Transverse colon (tissue), 4 donors: ENCODE results near the gene CRYGN. TPM values are rescaled to one million over a fixed set of nuclear protein-coding genes. Genes with fewer than 3 reads are reported as not detected.

Source experiments
- DNase-seq: peaks from one replicate; pipeline ENCODE4 v3.0.0-alpha.2; 2019
- H3K27ac ChIP-seq, 4 donors: fragments of 200-600 bp; sonication (generic); 2 replicates each; pipeline ENCODE4 v1.5.1; 2016 to 2018; ENCODE audit warnings: inconsistent platforms in 4 of 4
- H3K27me3 ChIP-seq: fragments of 200-600 bp; sonication (generic); 2 replicates; pipeline ENCODE4 v1.5.1; 2017; ENCODE audit warnings: inconsistent platforms
- H3K36me3 ChIP-seq, 4 donors: fragments of 200-600 bp; sonication (generic); 2 replicates each; pipeline ENCODE4 v1.5.1; 2017 to 2019; ENCODE audit warnings: inconsistent platforms in 4 of 4
- H3K4me1 ChIP-seq, 4 donors: fragments of 200-600 bp; sonication (generic); 2 replicates each; pipeline ENCODE4 v1.5.1; 2017 to 2020; ENCODE audit warnings: inconsistent platforms in 4 of 4
- H3K4me3 ChIP-seq, 4 donors: fragments of 200-600 bp; sonication (generic); 1 replicate in 1 of 4; 2 replicates in 3 of 4; pipeline versions ENCODE4 v1.5.1 to v1.6.1; 2017 to 2019; ENCODE audit warnings: inconsistent platforms in 4 of 4
- H3K9me3 ChIP-seq, 2 donors: fragments of 200-600 bp; sonication (generic); 2 replicates each; pipeline ENCODE4 v1.5.1; 2017 to 2019; ENCODE audit warnings: inconsistent platforms in 2 of 2
- CTCF ChIP-seq, 5 experiments: fragments of 200-600 bp in 3 of 5; fragments of 450-650 bp in 2 of 5; sonication (generic) in 3 of 5; IDR thresholded peaks; 1 replicate in 2 of 5; 2 replicates in 3 of 5; pipeline ENCODE4 v1.5.1; 2016 to 2017; ENCODE audit warnings: antibody characterized with exemption in 5 of 5, inconsistent platforms in 3 of 5, mild to moderate bottlenecking in 2 of 5, moderate library complexity in 1 of 5
- EP300 ChIP-seq: sonication (generic); formaldehyde crosslinking; IDR thresholded peaks from one replicate; pipeline ENCODE4 v1.6.1; 2017; ENCODE audit warnings: antibody characterized with exemption, low read depth
- POLR2A ChIP-seq: fragments of 450-650 bp; IDR thresholded peaks from one replicate; pipeline ENCODE4 v1.6.1; 2016; ENCODE audit warnings: antibody characterized with exemption, mild to moderate bottlenecking, moderate library complexity
- POLR2AphosphoS5 ChIP-seq, 3 donors: sonication (generic); formaldehyde crosslinking; IDR thresholded peaks; one replicate each; pipeline ENCODE4 v1.6.1; 2016; ENCODE audit warnings: antibody characterized with exemption in 3 of 3
- WGBS, 2 donors: methylation state at CpG; one replicate each; pipeline ENCODE4 v1.1.5; 2018; ENCODE audit warnings: low coverage in 1 of 2; 5-methylcytosine and 5-hydroxymethylcytosine counted together
- in situ Hi-C, 4 donors: fragments of 200-750 bp; cut with MboI; loops; one replicate each; pipeline versions ENCODE4 v1.15.0 to v1.15.1; 2017; ENCODE audit warnings: low sequenced_read_pairs in 3 of 4, low pct_ligation_motif_present in 1 of 4, low pct_unique_long_range_greater_than_20kb in 1 of 4
- intact Hi-C: fragments of 100-400 bp; cut with DNase I; formaldehyde crosslinking; loops from one replicate; pipeline ENCODE4 v1.15.1; 2023; ENCODE audit warnings: low total_unique reads
- total RNA-seq, 4 donors: library from RNA; depleted of rRNA; stranded (reverse); fragments of >200 nt; gene quantifications; one replicate each; pipeline ENCODE4 v1.1.0, GENCODE V29; 2016

Gene CRYGN
- total RNA-seq, 4 donors from 2014 or later = not detected

- no peaks in the 10 kb centered on the region for H3K9me3 ChIP-seq
- TF ChIP-seq POLR2AphosphoS5 (IDR thresholded peaks at IDR 0.05) (no peak), EP300 (no peak), CTCF (IDR thresholded peaks at IDR 0.05) (no peak), POLR2A (no peak)
- peaks cover 0 to 18% (median 9%) of the 10 kb centered on the region in 4 donors for H3K4me1 ChIP-seq
- H3K4me3 ChIP-seq = no peak overlapping the region
- intact Hi-C loops = no loop called here
- no peak overlapping the region for H3K27ac ChIP-seq
- WGBS, 2 donors = 68% methylated on average over 12 of the region's 14 CpGs; no CpG with 5 or more reads in 1 of the 2 donors
- H3K27me3 ChIP-seq = no peaks in the 10 kb centered on the region
- H3K36me3 ChIP-seq = no peaks in the 10 kb centered on the region
- no peak for DNase-seq
- in situ Hi-C loops = no loop called here
Observed at GRCh38 chr7:151432658-151433521, 7.1 kb downstream of the CRYGN start.

DNA sequence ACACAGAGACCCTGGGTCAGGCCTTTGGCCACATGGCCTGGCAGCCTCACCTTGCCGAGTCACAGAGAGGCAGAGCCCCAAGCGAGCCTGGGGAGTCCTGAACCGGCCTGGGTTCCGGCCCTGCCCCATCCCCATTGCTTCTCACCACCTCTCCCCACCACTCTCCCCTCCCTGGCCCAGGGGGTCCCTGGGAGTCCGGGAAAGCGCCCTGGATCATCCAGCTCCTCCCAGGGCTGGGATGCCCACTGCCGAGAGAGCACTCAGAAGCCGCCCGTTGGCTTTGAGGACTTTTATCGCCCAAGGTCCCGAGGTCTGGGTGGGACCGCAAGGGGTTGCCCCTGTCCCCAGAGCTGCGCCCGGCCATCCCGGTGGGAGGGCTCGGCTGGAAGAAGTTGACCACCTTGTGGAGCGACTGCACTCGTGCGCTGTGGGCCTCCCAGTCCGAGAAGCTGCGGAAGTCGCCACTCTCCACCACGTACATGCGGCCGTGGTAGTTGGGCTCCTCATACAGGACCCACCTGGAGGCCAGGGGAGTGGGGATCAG, 8.1 kb downstream of the CRYGN start:
- in situ Hi-C loops (no loop called here), intact Hi-C loops (no loop called here)
- no peak for DNase-seq
- no peak overlapping the region for H3K4me3 ChIP-seq
- no peaks in the 10 kb centered on the region for H3K36me3 ChIP-seq
- WGBS, 2 donors = 90% methylated on average over 22 of the region's 25 CpGs; no CpG with 5 or more reads in 1 of the 2 donors
- H3K4me1 ChIP-seq = peaks cover 2 to 17% (median 9%) of the 10 kb centered on the region in 4 donors
- H3K9me3 ChIP-seq = no peaks in the 10 kb centered on the region
- H3K27me3 ChIP-seq = no peaks in the 10 kb centered on the region
- TF ChIP-seq EP300 (no peak), CTCF (IDR thresholded peaks at IDR 0.05) (no peak), POLR2AphosphoS5 (IDR thresholded peaks at IDR 0.05) (no peak), POLR2A (no peak)
- H3K27ac ChIP-seq = no peak overlapping the region

- in situ Hi-C loops = no loop called here
- Histone ChIP-seq H3K4me3 (no peak overlapping the region), H3K27ac (no peak overlapping the region), H3K27me3 (no peaks in the 10 kb centered on the region), H3K36me3 (no peaks in the 10 kb centered on the region), H3K4me1 (peaks cover 2 to 17% (median 9%) of the 10 kb centered on the region in 4 donors), H3K9me3 (no peaks in the 10 kb centered on the region)
- TF ChIP-seq POLR2A = no peak
- no peak for TF ChIP-seq EP300
- intact Hi-C loops = no loop called here
- DNase-seq = no peak
- WGBS, 2 donors = 92 to 94% methylated on average over 3 to 13 of the region's 13 CpGs
Observed at GRCh38 chr7:151431281-151431767, 8.6 kb downstream of the CRYGN start.

GRCh38 chr7:151430391-151431205, 9.3 kb downstream of the CRYGN start:
- no peaks in the 10 kb centered on the region for H3K27me3 ChIP-seq
- H3K9me3 ChIP-seq = no peaks in the 10 kb centered on the region
- H3K4me3 ChIP-seq = no peak overlapping the region
- intact Hi-C loops (no loop called here), in situ Hi-C loops (no loop called here)
- 84% methylated on average over 16 of the region's 16 CpGs; no CpG with 5 or more reads in 1 of the 2 donors for WGBS, 2 donors
- H3K27ac ChIP-seq = no peak overlapping the region
- TF ChIP-seq EP300 (no peak), POLR2A (no peak), POLR2AphosphoS5 (IDR thresholded peaks at IDR 0.05) (no peak), CTCF (IDR thresholded peaks at IDR 0.05) (no peak)
- H3K4me1 ChIP-seq = peaks cover 2 to 17% (median 9%) of the 10 kb centered on the region in 4 donors
- H3K36me3 ChIP-seq = no peaks in the 10 kb centered on the region
- no peak for DNase-seq
